ENCODE data around the gene MEGF8. TPM values are rescaled to one million over a fixed set of nuclear protein-coding genes. Genes with fewer than 3 reads are reported as not detected.

Gene MEGF8
- polyA plus RNA-seq, 1 donor from 2014 or later: 21.5 TPM

DNA sequence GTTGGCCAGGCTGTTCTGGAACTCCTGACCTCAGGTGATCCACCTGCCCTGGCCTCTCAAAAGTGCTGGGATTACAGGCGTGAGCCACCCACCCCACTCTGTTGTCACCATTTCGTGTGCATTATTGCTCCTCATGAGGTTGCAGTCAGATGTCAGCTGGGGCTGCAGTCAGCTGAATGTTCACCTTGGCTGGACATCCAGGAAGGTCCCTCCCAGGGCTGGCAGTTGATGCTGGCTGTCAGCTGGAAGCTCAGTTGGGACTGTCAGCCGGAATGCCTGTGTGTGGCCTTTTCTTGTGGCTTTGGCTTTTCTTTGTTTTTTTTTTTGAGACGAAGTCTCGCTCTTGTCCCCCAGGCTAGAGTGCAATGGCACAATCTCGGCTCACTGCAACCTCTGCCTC is 6.6 kb downstream of the MEGF8 start:
- Histone ChIP-seq H3F3A (ENCODE audit: insufficient read depth, low read length, poor library complexity, severe bottlenecking) (no peaks in the 10 kb centered on the region), H3K79me2 (replicated peaks; ENCODE audit: insufficient read depth, low read length) (peaks cover 24% of the 10 kb centered on the region), H3K9me2 (ENCODE audit: insufficient read depth, low read length) (no peaks in the 10 kb centered on the region), H3K27ac (ENCODE audit: low read length) (no peak overlapping the region), H3K4me3 (ENCODE audit: low read length) (no peak overlapping the region), H3K27me3 (ENCODE audit: insufficient read depth, low read depth, low read length) (no peaks in the 10 kb centered on the region), H4K20me1 (ENCODE audit: insufficient read depth) (no peaks in the 10 kb centered on the region), H3K9ac (ENCODE audit: low read length) (no peak overlapping the region), H3K9me3 (ENCODE audit: low read length) (no peaks in the 10 kb centered on the region), H2AFZ (ENCODE audit: low read depth, low read length) (no peak overlapping the region), H3K36me3 (ENCODE audit: insufficient read depth, low read length) (peaks cover 5% of the 10 kb centered on the region), H3K4me2 (ENCODE audit: low read length) (no peak overlapping the region)
- TF ChIP-seq, protein P1, sequence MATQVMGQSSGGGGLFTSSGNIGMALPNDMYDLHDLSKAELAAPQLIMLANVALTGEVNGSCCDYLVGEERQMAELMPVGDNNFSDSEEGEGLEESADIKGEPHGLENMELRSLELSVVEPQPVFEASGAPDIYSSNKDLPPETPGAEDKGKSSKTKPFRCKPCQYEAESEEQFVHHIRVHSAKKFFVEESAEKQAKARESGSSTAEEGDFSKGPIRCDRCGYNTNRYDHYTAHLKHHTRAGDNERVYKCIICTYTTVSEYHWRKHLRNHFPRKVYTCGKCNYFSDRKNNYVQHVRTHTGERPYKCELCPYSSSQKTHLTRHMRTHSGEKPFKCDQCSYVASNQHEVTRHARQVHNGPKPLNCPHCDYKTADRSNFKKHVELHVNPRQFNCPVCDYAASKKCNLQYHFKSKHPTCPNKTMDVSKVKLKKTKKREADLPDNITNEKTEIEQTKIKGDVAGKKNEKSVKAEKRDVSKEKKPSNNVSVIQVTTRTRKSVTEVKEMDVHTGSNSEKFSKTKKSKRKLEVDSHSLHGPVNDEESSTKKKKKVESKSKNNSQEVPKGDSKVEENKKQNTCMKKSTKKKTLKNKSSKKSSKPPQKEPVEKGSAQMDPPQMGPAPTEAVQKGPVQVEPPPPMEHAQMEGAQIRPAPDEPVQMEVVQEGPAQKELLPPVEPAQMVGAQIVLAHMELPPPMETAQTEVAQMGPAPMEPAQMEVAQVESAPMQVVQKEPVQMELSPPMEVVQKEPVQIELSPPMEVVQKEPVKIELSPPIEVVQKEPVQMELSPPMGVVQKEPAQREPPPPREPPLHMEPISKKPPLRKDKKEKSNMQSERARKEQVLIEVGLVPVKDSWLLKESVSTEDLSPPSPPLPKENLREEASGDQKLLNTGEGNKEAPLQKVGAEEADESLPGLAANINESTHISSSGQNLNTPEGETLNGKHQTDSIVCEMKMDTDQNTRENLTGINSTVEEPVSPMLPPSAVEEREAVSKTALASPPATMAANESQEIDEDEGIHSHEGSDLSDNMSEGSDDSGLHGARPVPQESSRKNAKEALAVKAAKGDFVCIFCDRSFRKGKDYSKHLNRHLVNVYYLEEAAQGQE (IDR thresholded peaks at IDR 0.05; ENCODE audit: borderline replicate concordance): no peak
- TF ChIP-seq TAF1 (IDR thresholded peaks at IDR 0.05; ENCODE audit: low read depth) (no peak), SMC3 (conservative IDR thresholded peaks at IDR 0.05; ENCODE audit: poor library complexity) (no peak), RAD21 (conservative IDR thresholded peaks at IDR 0.05) (no peak), EZH2 (IDR thresholded peaks at IDR 0.05; ENCODE audit: borderline replicate concordance, insufficient read depth, low read length, poor library complexity, severe bottlenecking) (no peak), POLR2AphosphoS5 (IDR thresholded peaks at IDR 0.05) (no peak), EP300 (conservative IDR thresholded peaks at IDR 0.05; ENCODE audit: poor library complexity, severe bottlenecking) (no peak), MXI1 (conservative IDR thresholded peaks at IDR 0.05; ENCODE audit: poor library complexity, severe bottlenecking) (no peak)
- TF ChIP-seq, protein P2, sequence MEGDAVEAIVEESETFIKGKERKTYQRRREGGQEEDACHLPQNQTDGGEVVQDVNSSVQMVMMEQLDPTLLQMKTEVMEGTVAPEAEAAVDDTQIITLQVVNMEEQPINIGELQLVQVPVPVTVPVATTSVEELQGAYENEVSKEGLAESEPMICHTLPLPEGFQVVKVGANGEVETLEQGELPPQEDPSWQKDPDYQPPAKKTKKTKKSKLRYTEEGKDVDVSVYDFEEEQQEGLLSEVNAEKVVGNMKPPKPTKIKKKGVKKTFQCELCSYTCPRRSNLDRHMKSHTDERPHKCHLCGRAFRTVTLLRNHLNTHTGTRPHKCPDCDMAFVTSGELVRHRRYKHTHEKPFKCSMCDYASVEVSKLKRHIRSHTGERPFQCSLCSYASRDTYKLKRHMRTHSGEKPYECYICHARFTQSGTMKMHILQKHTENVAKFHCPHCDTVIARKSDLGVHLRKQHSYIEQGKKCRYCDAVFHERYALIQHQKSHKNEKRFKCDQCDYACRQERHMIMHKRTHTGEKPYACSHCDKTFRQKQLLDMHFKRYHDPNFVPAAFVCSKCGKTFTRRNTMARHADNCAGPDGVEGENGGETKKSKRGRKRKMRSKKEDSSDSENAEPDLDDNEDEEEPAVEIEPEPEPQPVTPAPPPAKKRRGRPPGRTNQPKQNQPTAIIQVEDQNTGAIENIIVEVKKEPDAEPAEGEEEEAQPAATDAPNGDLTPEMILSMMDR (IDR thresholded peaks at IDR 0.05; ENCODE audit: poor library complexity, severe bottlenecking): no peak

DNA sequence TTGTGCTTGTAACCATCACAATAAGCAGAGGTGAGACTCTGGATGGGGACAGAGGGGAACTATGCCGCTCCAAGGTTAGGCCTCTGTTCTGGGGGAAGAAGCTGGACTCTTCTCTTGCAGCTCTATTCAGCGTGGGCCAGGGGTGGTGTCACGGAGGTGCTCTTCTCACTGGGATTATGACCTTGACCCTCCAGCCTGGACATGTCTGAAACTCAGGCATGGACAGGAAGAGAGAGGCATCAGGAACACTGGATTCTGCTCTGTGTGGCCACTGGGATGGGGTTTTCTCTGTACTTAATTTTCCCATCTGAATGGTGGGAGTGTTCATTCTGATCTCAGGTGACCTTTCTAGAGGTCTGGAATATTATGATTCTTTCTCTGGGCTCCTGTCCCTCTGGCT is 7.6 kb downstream of the MEGF8 start:
- Histone ChIP-seq H4K20me1 (ENCODE audit: insufficient read depth) (no peaks in the 10 kb centered on the region), H3K9me2 (ENCODE audit: insufficient read depth, low read length) (no peaks in the 10 kb centered on the region), H3K4me3 (ENCODE audit: low read length) (no peak overlapping the region), H2AFZ (ENCODE audit: low read depth, low read length) (no peak overlapping the region), H3K36me3 (ENCODE audit: insufficient read depth, low read length) (peaks cover 6% of the 10 kb centered on the region), H3K27ac (ENCODE audit: low read length) (no peak overlapping the region), H3K79me2 (replicated peaks; ENCODE audit: insufficient read depth, low read length) (peaks cover 16% of the 10 kb centered on the region), H3K4me2 (ENCODE audit: low read length) (no peak overlapping the region), H3K9me3 (ENCODE audit: low read length) (no peaks in the 10 kb centered on the region), H3F3A (ENCODE audit: insufficient read depth, low read length, poor library complexity, severe bottlenecking) (no peaks in the 10 kb centered on the region), H3K27me3 (ENCODE audit: insufficient read depth, low read depth, low read length) (no peaks in the 10 kb centered on the region), H3K9ac (ENCODE audit: low read length) (no peak overlapping the region)
- TF ChIP-seq RAD21 (conservative IDR thresholded peaks at IDR 0.05) (no peak), EP300 (conservative IDR thresholded peaks at IDR 0.05; ENCODE audit: poor library complexity, severe bottlenecking) (no peak), EZH2 (IDR thresholded peaks at IDR 0.05; ENCODE audit: borderline replicate concordance, insufficient read depth, low read length, poor library complexity, severe bottlenecking) (no peak)

Measured in neural cell (in vitro differentiated cells).